Activated B cell treated with CpG ODN at 0.5 μM for 24 hours (primary cell): Measurements from ENCODE around the gene MOB4. TPM values are rescaled to one million over a fixed set of nuclear protein-coding genes. Genes with fewer than 3 reads are reported as not detected.
"Not testable (repeated sequence)": the region's sequence is repeated elsewhere in the genome, so short reads cannot be mapped to it uniquely, and the experiment has no call there.

Source experiments
- ATAC-seq: fragments of 200-7000 bp; cut with Tn5 transposase; one replicate; pipeline ENCODE4 v1.10.0; 2021; ENCODE audit warnings: low read depth, mild to moderate bottlenecking, moderate library complexity
- CTCF ChIA-PET: fragments of 350-600 bp; sonication (Branson Sonifier 250); formaldehyde crosslinking; loops from one replicate; lab custom pipeline; 2021; ENCODE audit warnings: antibody characterized with exemption; lab: Charles Lee
- POLR2A ChIA-PET: fragments of 350-600 bp; sonication (Branson Sonifier 250); formaldehyde crosslinking; loops from one replicate; lab custom pipeline; 2021; ENCODE audit warnings: antibody characterized with exemption; lab: Charles Lee
- DNase-seq: peaks from one replicate; pipeline ENCODE4 v3.0.0; 2022
- H3K27ac Mint-ChIP-seq: one replicate; pipeline ENCODE4 v1.8.0; 2020; ENCODE audit warnings: mixed read lengths
- H3K27me3 Mint-ChIP-seq: one replicate; pipeline ENCODE4 v1.8.0; 2021; ENCODE audit warnings: mixed read lengths
- H3K36me3 Mint-ChIP-seq: one replicate; pipeline ENCODE4 v1.8.0; 2021; ENCODE audit warnings: low read depth, mixed read lengths
- H3K4me1 Mint-ChIP-seq: one replicate; pipeline ENCODE4 v1.8.0; 2021; ENCODE audit warnings: mixed read lengths
- H3K4me3 Mint-ChIP-seq: one replicate; pipeline ENCODE4 v1.8.0; 2020; ENCODE audit warnings: mild to moderate bottlenecking, mixed read lengths
- H3K9me3 Mint-ChIP-seq: one replicate; pipeline ENCODE4 v1.8.0; 2020; ENCODE audit warnings: mixed read lengths
- CTCF ChIP-seq: fragments of 200-600 bp; IDR thresholded peaks from one replicate; pipeline ENCODE4 v1.8.0; 2022; ENCODE audit warnings: antibody characterized with exemption, mild to moderate bottlenecking
- intact Hi-C: fragments of 100-400 bp; cut with micrococcal nuclease; formaldehyde crosslinking; loops from one replicate; pipeline ENCODE4 v1.15.1; 2024
- total RNA-seq: library from RNA; stranded (reverse); gene quantifications from 2 replicates; pipeline ENCODE4 v1.2.3, GENCODE V29; 2022

Gene MOB4
- total RNA-seq, 1 donor from 2014 or later: 22.1 TPM

- peaks cover 17% of the 10 kb centered on the region for H3K36me3 Mint-ChIP-seq
- no peak for ATAC-seq
- H3K4me1 Mint-ChIP-seq: no peaks in the 10 kb centered on the region
- ChIA-PET POLR2A (no interaction called here), CTCF (no interaction called here)
- no peak for DNase-seq
- H3K27ac Mint-ChIP-seq: no peak overlapping the region
- no peaks in the 10 kb centered on the region for H3K27me3 Mint-ChIP-seq
- TF ChIP-seq CTCF: no peak
- H3K9me3 Mint-ChIP-seq: peaks cover 19% of the 10 kb centered on the region
- H3K4me3 Mint-ChIP-seq: no peak overlapping the region
- intact Hi-C loops: no loop called here
These were observed 55.9 kb downstream of the MOB4 start for GRCh38 chr2:197571627-197572271.

GRCh38 chr2:197573608-197574007 lies 57.7 kb downstream of the MOB4 start:
- H3K27ac Mint-ChIP-seq: no peak overlapping the region
- H3K4me3 Mint-ChIP-seq: no peak overlapping the region
- intact Hi-C loops: no loop called here
- DNase-seq (no peak), ATAC-seq (no peak)
- TF ChIP-seq CTCF: no peak
- no peaks in the 10 kb centered on the region for H3K27me3 Mint-ChIP-seq
- ChIA-PET CTCF (no interaction called here), POLR2A (no interaction called here)
- H3K36me3 Mint-ChIP-seq: peaks cover 15% of the 10 kb centered on the region
- H3K4me1 Mint-ChIP-seq: no peaks in the 10 kb centered on the region
- peaks cover 19% of the 10 kb centered on the region for H3K9me3 Mint-ChIP-seq

- DNase-seq (no peak), ATAC-seq (no peak)
- Mint-ChIP-seq H3K36me3 (peaks cover 13% of the 10 kb centered on the region), H3K27ac (no peak overlapping the region), H3K27me3 (no peaks in the 10 kb centered on the region), H3K9me3 (peaks cover 19% of the 10 kb centered on the region), H3K4me3 (no peak overlapping the region), H3K4me1 (no peaks in the 10 kb centered on the region)
- POLR2A ChIA-PET: no interaction called here
- CTCF ChIA-PET: no interaction called here
- intact Hi-C loops: no loop called here
- no peak for TF ChIP-seq CTCF
These were observed 60.1 kb downstream of the MOB4 start for GRCh38 chr2:197575987-197576386.

- Mint-ChIP-seq H3K27me3 (no peaks in the 10 kb centered on the region), H3K4me3 (no peak overlapping the region), H3K4me1 (no peaks in the 10 kb centered on the region), H3K9me3 (peaks cover 19% of the 10 kb centered on the region), H3K27ac (no peak overlapping the region), H3K36me3 (peaks cover 13% of the 10 kb centered on the region)
- ChIA-PET CTCF (no interaction called here), POLR2A (no interaction called here)
- ATAC-seq (no peak), DNase-seq (no peak)
- intact Hi-C loops: no loop called here
- TF ChIP-seq CTCF: no peak
These were observed 60.8 kb downstream of the MOB4 start for GRCh38 chr2:197576631-197577030.

GRCh38 chr2:197577446-197577845 lies 61.6 kb downstream of the MOB4 start:
- ChIA-PET POLR2A (no interaction called here), CTCF (no interaction called here)
- H3K27me3 Mint-ChIP-seq: no peaks in the 10 kb centered on the region
- peaks cover 19% of the 10 kb centered on the region for H3K9me3 Mint-ChIP-seq
- peaks cover 9% of the 10 kb centered on the region for H3K36me3 Mint-ChIP-seq
- no peaks in the 10 kb centered on the region for H3K4me1 Mint-ChIP-seq
- no peak for TF ChIP-seq CTCF
- DNase-seq (no peak), ATAC-seq (no peak)
- no peak overlapping the region for H3K27ac Mint-ChIP-seq
- H3K4me3 Mint-ChIP-seq: no peak overlapping the region
- intact Hi-C loops: no loop called here

- ATAC-seq, H3K4me3 Mint-ChIP-seq, DNase-seq, POLR2A ChIA-PET, CTCF ChIA-PET, H3K27ac Mint-ChIP-seq, H3K27me3 Mint-ChIP-seq, intact Hi-C loops, H3K4me1 Mint-ChIP-seq, H3K36me3 Mint-ChIP-seq: not testable (repeated sequence)
- H3K9me3 Mint-ChIP-seq: peaks cover 13% of the 10 kb centered on the region
These were observed 62.4 kb downstream of the MOB4 start for GRCh38 chr2:197578294-197578693.

- H3K4me1 Mint-ChIP-seq, DNase-seq, POLR2A ChIA-PET, H3K27me3 Mint-ChIP-seq, H3K36me3 Mint-ChIP-seq, intact Hi-C loops, ATAC-seq, H3K9me3 Mint-ChIP-seq, H3K27ac Mint-ChIP-seq, H3K4me3 Mint-ChIP-seq, CTCF ChIA-PET: not testable (repeated sequence)
These were observed 64.3 kb downstream of the MOB4 start for GRCh38 chr2:197580166-197580565.

- ATAC-seq, CTCF ChIA-PET, intact Hi-C loops: not testable (repeated sequence)
These were observed 71.4 kb downstream of the MOB4 start for GRCh38 chr2:197587255-197587654.

More at GRCh38 chr2:197587255-197587654, 71.4 kb downstream of the MOB4 start:
- H3K36me3 Mint-ChIP-seq, H3K4me3 Mint-ChIP-seq, H3K9me3 Mint-ChIP-seq, DNase-seq, POLR2A ChIA-PET, H3K4me1 Mint-ChIP-seq, H3K27ac Mint-ChIP-seq, H3K27me3 Mint-ChIP-seq: not testable (repeated sequence)
